Activated CD4-positive, alpha-beta T cell treated with anti-CD3 and anti-CD28 coated beads, Interleukin-2, amount 50 U/mL, for 24 hours (primary cell): ENCODE data around the gene CCNG2.
"Not testable (repeated sequence)": the region's sequence is repeated elsewhere in the genome, so short reads cannot be mapped to it uniquely, and the experiment has no call there.

ENCODE experiments used
- DNase-seq, 2 donors: peaks; one replicate each; pipeline ENCODE4 v3.0.0-alpha.2; 2020; ENCODE audit warnings: low read depth in 1 of 2, low spot score in 1 of 2

The CCNG2 gene, protein sequence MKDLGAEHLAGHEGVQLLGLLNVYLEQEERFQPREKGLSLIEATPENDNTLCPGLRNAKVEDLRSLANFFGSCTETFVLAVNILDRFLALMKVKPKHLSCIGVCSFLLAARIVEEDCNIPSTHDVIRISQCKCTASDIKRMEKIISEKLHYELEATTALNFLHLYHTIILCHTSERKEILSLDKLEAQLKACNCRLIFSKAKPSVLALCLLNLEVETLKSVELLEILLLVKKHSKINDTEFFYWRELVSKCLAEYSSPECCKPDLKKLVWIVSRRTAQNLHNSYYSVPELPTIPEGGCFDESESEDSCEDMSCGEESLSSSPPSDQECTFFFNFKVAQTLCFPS

DNA sequence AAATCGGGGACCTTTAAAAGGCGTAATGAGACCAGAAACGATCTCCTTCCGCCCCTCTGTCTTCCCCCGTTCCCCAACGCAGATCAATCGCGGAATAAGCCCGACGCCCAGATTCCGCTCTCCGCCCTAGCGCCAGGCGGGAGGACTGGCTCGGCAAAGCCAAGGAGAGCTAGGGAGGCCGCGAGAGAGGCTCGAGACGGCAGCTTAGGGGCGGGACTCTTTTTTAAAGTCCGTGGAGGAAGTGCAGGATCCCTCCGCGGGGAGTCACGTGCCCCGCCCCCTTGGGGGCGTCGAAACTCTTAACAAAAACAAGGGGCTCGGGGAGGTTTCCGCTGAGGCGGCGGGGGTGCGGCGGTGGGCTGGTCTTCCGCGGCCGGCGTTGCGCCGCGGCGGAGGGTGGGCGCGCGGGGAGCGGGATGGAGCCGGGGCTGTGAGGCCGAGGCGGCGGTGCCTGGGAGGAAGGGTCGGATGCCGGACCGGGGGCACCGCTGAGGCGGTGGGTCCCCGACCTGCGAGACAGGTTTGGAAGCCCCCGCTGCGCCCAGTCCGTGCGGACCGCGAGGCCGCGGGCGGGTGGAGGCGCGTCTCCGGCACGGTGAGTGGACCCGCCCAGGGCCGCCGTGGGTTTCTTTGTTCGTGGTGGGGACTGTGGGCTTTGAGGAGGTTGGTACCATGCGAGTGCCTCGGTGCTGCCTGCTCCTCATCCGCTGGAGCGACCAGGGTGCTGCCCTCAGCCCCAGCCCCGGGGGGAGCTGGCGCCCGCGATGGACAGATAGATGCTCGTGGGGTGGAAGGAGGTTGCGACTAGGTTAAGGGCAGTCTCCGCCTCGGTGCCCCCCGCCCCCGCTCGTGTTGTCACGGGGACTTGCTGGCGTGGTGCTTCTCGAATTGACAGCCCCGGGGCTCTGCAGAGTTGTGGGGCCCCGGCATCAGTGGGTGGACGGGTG, at the start of gene CCNG2:
CCNG2 (plus strand) TSS at position 296 of the 947 bp plus-strand sequence. CDS start 1,326 bp downstream, outside the sequence.
- DNase-seq = peak; percentile 80 to 87

DNA sequence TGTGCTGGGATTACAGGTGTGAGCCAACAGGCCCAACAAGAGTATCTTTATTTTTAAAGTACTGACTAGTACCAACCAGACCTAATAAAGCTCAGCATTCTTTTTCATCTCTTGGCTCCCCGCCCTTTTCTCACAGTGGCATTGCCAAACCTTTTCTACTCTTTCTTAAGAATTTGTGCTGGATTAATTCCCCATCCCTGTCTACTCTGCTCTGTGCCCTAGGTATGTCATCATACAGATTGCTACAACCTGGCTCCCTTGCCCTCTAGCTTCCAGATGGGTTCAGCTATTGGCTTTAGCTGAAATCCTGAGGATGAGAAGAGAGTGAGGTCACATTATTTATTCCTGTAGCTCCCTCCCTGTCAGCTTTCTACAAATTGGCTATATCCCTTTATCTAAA, 46.3 kb upstream of the CCNG2 start:
- DNase-seq = no peak

DNA sequence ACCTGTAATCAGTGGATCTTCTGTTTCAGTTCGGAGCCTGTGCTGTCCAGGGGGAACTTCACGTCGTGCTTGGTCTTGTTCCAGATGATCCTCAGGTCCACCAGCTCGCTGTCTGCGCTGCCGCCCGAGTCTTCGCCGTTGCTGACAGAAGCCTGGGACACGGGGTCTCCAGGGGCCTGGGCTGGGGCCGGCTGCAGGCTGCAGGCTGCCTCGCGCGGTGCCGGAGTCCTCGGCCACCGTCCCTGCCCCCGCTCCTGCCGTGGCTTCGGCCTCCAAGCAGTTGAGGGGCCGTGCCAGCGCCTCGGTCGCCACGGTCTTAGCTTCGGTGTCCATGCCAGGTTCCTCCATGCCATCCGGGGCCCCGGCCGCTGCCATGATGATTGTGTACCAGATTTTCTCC, 43.9 kb upstream of the CCNG2 start:
- no peak for DNase-seq

DNA sequence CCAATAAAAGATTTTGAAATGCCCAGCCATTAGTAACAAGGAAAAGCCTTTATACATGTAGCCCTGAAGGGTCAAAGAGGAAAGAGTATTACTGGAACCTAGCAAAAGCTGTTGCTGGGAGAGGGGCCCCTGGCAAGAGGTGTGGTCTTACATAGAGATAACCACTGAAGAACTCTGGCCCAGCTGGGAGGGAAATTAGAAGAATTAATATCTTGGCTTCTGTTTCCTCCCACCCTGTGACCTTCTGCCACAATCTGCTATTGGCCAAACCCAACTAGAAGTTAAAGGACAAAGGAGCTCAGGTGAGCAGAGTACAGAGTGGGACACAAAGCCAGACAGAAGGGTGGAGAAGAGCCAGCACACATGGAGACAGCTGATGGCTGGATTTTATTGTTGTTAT, 39.3 kb upstream of the CCNG2 start:
- no peak for DNase-seq

DNA sequence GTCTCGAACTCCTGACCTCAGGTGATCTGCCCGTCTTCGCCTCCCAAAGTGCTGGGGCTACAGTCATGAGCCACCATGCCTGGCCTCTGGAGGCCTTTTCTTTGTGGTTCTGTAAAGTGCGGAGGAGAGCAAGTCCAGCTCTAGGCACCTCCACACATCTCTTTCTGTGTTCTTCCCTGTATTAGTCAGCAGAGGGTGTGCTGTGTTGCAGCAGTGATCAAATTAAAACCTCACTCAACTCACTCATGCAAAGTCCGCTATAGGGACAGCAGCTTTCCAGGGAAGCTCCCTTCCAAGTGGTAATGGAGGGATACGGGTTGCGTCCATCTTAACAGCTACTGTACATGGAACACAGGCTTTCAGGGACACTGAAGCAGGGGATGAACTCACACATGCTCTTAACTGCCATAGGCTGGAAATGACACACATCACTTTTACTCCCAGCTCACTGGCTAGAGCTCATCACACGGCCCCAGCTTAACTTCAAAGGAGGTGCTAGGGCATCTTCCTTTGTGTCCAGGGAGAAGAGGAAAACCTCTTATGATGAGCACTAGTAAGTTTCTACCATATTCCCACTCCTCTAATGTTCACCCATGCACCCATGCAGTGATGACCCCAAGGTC, 36.0 kb upstream of the CCNG2 start:
- no peak for DNase-seq

DNA sequence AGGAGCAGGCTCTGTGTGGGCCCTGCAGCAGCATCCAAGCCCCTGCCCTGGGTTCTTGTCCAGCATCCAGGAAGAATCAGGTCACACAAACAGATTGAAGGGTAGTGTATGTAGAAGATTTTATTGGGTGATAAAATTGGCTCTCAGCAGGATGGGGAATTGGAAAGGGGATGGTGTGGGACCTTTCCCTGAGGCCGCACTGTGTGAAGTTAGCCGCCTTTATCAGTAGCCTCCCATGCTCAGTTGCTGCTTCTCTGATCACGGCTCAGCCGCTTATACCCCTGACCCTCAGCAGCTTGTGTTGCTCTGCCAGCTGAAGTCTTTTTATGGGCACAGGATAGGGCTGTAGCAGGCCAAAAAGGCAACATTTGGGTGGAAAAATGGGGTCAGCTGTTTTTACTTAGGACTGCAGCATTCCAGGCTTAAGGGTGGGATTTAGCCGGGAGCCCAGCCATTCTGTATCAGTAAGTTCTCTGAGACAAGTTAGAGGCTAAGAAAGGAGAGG, 35.2 kb upstream of the CCNG2 start:
- DNase-seq = no peak

DNA sequence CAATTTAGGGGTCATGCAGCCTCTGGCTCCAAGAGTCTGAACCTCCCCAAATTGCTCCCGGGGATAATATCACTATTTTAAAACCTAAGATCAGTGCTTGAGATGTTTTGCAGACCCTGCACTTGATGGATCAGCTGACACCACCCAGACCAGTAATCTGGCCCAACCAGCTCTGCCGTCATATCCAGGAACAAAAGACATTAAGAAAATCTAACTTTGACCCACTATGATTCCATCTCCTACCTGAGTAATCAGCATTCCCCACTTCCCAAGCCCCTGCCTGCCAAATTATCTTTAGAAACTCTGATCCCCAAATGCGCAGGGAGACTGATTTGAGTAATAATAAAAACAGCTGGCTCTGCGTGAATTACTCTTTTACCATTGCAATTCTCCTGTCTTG, 34.4 kb upstream of the CCNG2 start:
- DNase-seq = no peak

DNA sequence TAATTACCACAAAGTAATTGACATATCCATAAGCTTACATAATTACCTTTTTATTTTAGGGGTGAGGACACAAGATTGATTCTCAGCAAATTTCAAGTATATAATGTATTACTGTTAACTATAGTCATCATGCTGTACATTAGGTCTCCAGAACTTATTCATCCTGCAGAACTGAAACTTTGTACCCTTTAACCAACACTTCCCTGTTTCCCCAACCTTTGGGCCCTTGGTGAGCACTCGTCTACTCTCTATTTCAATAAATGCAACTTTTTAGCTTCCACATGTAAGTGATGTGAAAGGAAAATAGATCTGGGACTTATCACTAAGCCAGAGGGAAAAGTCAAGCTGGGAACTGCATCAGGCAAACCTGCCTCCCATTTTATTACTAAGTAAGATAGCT, 33.6 kb upstream of the CCNG2 start:
- no peak for DNase-seq

DNA sequence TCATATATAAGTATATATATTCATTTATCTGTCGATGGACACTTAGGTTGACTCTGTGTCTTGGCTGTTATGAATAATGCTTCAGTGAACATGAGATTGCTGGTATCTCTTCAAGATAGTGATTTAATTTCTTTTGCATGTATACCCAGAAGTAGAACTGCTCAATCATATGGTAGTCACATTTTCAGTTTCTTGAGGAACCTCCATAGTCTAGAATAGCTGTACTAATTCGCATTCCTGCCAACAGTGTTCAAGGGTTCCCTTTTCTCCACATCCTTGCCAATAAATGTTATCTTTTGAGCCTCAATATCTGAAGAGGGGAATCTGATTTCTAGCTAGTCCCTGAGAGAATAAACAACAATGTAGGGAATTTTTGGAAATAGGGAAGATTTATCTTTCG, 32.4 kb upstream of the CCNG2 start:
- no peak for DNase-seq

DNA sequence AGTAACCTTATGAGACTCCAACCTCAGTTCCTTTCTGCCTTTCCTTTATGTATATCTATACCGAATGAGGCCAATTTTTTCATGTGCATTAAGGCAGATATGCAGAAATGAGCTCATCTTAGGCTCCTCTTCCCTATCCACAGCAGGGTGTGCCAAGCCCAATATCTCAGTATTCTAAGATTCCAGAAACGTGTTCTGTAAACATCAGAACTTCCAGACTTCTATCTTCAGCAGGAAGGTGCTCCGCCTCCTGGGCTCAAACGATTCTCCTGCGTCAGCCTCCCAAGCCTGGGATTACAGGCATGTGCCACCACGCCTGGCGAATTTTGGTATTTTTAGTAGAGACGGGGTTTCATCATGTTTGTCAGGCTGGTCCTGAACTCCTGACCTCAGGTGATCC, 31.0 kb upstream of the CCNG2 start:
- no peak for DNase-seq

DNA sequence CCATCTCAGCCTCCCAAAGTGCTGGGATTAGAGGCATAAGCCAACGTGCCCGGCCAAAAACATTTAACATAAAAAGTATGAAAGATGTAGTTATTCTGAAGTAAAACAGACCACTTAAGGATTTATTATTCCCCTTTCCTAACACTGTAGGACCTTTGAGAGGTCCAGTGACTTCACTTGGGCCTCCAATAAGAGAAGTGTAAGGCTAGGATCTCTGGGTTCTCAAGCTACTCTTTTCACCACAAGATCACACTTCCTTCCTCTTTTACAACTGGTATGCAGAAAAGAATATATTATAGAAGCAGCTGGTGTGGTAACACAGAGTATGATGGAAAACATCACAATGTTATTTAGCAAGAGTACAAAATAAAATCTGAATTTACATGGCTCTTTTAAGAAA, 30.2 kb upstream of the CCNG2 start:
- DNase-seq = no peak

DNA sequence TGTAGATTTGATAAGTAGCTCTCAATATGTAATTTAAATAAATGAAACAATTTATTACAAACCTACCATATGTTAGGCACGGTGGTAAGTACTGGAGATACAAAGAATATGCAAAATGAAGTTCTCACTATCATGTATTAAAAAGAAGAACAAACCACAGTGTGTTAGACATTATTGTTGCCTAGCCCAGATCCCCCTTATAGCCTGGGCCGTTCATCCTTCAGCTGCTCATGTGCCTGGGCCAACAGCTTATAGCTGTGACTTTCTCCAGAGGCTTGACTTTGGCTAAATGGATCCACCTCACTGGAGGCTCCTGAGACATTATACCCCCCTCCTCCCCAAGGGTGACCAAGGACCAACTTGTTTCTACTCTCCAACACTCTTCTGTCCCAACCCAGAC, 29.8 kb upstream of the CCNG2 start:
- no peak for DNase-seq

DNA sequence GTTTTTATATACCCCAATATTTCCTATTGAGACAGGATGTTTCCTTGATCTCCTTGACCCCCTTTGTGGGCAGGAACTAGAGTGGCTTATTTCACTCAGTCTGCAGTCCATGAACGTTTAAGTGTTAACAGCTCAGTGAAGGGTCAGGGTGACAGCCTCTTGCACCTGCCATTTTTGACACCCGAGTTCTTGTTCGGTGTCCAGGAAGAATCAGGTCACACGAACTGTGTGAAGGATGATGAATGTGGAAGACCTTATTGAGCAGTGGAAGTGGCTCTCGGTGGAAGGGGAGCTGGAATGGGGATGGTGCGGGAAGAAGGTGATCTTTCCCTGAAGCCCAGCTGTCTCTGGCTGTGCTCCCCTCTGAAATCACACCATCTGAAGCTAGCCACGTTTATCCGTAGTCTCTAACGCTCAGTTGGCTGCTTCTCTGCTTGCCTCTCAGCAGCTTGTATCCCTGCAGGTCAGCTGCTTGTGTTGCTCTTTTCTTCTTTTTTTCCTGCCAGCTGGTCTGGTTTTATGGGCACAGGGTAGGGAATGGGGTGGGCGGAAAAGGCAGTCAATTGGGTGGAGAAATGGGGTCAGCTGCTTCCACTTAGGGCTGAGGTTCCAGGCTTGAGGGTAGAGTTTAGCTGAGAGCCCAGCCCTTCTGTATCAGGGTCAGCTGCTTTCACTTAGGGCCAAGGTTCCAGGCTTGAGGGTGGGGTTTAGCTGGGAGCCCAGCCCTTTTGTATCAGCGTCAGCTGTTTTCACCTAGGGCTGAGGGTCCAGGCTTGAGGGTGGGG, 29.0 kb upstream of the CCNG2 start:
- no peak for DNase-seq

DNA sequence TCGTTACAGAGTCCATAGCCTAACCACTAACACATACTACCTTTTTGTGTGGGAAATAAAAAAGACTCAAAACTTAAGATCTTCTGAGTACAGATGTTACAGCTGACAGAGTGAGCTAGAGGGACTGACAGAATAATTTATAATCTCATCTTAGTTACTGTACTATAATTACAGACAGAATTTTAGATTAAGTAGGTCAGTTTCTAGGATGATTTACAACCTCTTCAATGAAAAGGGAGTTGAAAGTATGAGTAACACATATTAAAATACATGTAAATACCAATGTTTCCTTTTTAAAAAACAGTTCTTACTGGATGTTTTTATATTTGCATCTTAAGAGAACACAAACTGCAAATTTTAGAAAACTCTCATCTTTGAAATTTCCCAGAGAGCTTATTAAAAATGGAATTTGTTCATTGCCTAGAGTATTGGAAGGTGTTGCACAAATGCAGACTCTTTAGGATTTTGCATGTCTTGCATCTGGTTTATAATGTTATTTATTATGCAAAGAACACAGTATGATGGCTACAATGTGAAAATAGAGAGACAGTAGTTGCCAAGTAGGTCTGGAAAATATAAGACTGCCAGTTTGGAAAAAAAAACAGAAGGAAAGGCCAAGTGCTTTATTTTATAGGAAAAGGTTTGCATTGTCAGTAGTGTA, 24.2 kb upstream of the CCNG2 start:
- no peak for DNase-seq

DNA sequence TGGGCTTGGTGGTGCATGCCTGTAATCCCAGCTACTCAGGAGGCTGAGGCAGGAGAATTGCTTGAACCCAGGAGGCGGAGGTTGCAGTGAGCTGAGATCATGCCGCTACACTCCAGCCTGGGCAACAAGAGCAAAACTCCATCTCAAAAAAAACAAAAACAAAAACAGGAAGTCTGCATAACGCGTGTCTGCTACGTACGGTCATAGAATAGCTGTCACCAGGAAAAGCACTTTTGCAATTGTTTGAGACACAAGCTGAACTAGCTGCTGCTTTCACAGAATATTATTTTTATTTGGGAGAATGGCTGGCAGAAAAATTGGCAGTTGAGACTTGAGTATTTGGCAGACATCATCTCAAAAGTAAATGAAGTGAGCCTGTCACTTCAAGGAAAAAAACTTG, 19.6 kb upstream of the CCNG2 start:
- DNase-seq = not testable (repeated sequence)

DNA sequence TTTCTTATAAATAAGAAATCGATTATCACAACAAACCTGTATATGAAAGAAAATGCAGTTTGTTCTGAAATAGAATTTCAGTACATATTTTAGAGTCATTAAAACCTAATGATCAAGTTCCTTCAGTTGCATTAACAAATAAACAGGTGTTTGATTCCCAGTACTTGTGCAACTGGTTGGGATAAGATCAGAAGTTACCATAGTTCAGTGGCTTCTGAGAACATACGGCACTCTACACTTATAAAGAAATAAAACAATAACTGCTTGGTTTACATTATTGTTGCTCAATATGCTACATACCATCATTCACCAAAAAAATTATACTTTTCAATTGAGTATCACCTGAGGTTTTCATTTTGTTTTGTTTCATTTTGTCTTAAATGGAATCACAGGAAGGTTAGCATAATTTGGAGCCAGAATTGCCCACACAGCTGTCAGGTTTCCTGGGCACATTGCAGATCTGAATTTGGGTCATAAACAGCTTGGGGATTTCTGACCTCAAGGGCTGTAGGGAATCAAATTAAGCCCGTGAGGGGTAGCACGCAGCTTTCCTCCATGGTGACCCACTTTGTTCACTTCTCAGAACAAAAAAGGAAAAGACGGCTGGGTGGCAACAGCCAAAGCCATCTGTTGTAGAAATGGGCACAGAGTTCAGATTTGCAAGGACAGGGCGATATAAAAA, 14.9 kb upstream of the CCNG2 start:
- no peak for DNase-seq

DNA sequence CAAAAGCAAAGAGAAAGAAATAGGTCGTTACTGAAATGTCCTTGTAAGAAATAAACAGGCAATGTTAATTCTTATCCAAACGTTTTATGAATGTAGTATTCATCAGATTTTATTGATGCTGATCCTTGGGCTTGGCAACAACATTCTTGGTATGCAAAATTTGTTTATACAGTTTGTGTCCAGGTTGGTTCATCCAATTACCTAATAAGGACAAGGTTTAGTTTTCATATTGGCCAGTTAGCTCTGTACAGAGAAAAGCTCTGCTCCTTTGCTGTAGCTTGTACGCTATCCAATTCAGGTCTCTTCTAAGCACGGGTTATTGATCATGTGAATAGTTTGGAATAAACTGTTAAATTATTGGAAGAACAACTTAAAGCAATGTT, 14.4 kb upstream of the CCNG2 start:
- DNase-seq = no peak

DNA sequence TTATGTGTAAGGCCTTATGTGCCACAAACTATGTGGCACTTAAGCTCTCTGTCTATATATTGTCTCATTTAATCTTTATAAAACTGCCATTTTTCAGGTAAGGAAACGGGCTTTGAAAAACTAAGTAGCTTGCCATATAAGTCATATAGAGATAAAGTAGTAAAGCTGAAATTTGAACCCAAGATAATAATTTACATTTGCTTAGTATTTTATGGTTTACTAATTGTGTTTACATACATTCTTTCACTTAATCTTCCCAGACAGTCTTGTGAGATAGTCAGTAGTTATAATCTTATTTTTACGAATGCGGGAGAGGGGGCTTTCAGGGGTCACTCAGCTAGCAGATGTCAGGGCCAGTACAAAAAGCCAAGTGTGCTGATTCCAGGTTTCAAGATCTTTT, 13.9 kb upstream of the CCNG2 start:
- no peak for DNase-seq

DNA sequence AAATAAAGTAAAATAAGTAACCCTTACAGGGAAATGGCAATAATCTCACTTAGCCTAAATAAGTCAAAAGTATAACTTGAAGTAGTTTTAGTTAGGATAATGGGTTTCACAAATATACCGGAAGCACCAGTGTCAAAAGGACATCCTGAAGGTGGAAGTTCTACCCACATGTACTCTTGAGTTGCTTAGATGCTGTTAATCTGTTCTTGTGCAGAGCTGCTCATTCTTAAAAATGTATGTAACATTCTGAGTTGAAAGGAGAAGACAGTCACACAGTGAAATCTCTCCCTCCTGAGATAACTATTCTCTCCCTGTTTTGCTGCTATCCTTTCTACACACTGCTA, 11.2 kb upstream of the CCNG2 start:
- DNase-seq = no peak
